SU-DHL-6 (cell line): Measurements from ENCODE around the gene GABRB1.

Source experiments
- H2AFZ ChIP-seq: fragments of 200-600 bp; sonication (generic); 2 replicates; pipeline ENCODE4 v1.6.1; 2014; ENCODE audit warnings: low read depth, mild to moderate bottlenecking, moderate library complexity, mixed read lengths, antibody characterized with exemption, low read length; ENCODE audit not compliant: severe bottlenecking
- H3F3A ChIP-seq: fragments of 200-600 bp; shearing (Covaris generic); 2 replicates; pipeline ENCODE4 v1.6.0; 2016; ENCODE audit warnings: antibody characterized with exemption, mild to moderate bottlenecking; ENCODE audit not compliant: insufficient read depth
- H3K27ac ChIP-seq: fragments of 200-600 bp; sonication (generic); 2 replicates; pipeline ENCODE4 v1.5.1; 2016; ENCODE audit warnings: low read depth, mild to moderate bottlenecking, low read length, moderate library complexity, mixed read lengths
- H3K27me3 ChIP-seq: fragments of 200-600 bp; sonication (generic), shearing (Covaris generic); 2 replicates; pipeline ENCODE4 v1.6.0; 2014; ENCODE audit warnings: mild to moderate bottlenecking, low read length
- H3K36me3 ChIP-seq: fragments of 200-600 bp; sonication (generic); 2 replicates; pipeline ENCODE4 v1.6.1; 2014; ENCODE audit warnings: mild to moderate bottlenecking, low read length, mixed read lengths
- H3K4me2 ChIP-seq: fragments of 300-600, 200-600 bp; shearing (Covaris generic), sonication (generic); 2 replicates; pipeline ENCODE4 v1.6.0; 2014; ENCODE audit warnings: low read length, low read depth, mild to moderate bottlenecking; ENCODE audit not compliant: poor library complexity, severe bottlenecking
- H3K4me3 ChIP-seq: fragments of 200-600 bp; sonication (generic); 2 replicates; pipeline ENCODE4 v1.5.1; 2014; ENCODE audit warnings: antibody characterized with exemption, low read length, mild to moderate bottlenecking, mixed read lengths; ENCODE audit not compliant: insufficient read depth, poor library complexity, severe bottlenecking
- H3K79me2 ChIP-seq: fragments of 200-600 bp; sonication (generic); 2 replicates; pipeline ENCODE4 v1.6.1; 2014; ENCODE audit warnings: mild to moderate bottlenecking, low read length, moderate library complexity; ENCODE audit not compliant: insufficient read depth
- H3K9ac ChIP-seq: fragments of 200-600 bp; sonication (generic); 2 replicates; pipeline ENCODE4 v1.7.0; 2014; ENCODE audit warnings: mild to moderate bottlenecking, low read length
- H3K9me2 ChIP-seq: fragments of 200-600 bp; sonication (generic); replicated peaks from 2 replicates; pipeline ENCODE4 v1.6.1; 2014; ENCODE audit warnings: low read length; ENCODE audit not compliant: insufficient read depth
- H3K9me3 ChIP-seq: fragments of 200-600 bp; sonication (generic); 2 replicates; pipeline ENCODE4 v1.6.1; 2014; ENCODE audit warnings: low read length, mixed read lengths; ENCODE audit not compliant: insufficient read depth
- H4K20me1 ChIP-seq: fragments of 200-600 bp; sonication (generic); 2 replicates; pipeline ENCODE4 v1.6.1; 2014; ENCODE audit warnings: low read depth, mild to moderate bottlenecking, antibody characterized with exemption, low read length, moderate library complexity, mixed read lengths
- EZH2phosphoT487 ChIP-seq: fragments of 200-600 bp; sonication (generic), shearing (Covaris generic); conservative IDR thresholded peaks from 2 replicates; pipeline ENCODE4 v1.6.1; 2018; ENCODE audit warnings: mild to moderate bottlenecking, antibody characterized with exemption, low read length, moderate library complexity, mixed read lengths
- TF ChIP-seq, protein P1 (sequence below): fragments of 200-600 bp; sonication (generic); IDR thresholded peaks from one replicate; pipeline ENCODE4 v1.5.1; 2017; ENCODE audit warnings: antibody characterized with exemption, mild to moderate bottlenecking, low read length, moderate library complexity; ENCODE audit not compliant: insufficient read depth, poor library complexity, severe bottlenecking

GABRB1 gene

DNA sequence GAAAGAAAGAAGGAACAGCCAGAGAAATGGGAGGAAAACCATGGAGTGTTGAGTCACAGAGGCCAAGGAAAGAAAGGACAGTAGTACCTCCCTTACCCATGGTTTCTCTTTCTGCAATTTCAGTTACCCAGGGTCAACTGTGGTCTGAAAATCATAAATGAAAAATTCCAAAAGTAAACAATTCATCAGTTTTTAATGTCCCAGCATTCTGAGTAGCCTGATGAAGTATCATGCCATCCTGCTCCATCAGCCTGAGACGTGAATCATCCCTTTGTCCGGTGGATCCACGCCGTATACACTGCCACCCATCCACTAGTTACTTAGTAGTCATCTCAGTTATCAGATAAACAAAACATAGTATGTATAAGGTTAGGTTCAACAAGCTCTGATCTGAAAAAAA, 318.0 kb downstream of the GABRB1 start:
- no peaks in the 10 kb centered on the region for H3K36me3 ChIP-seq
- no peak for TF ChIP-seq EZH2phosphoT487
- TF ChIP-seq, protein P1, sequence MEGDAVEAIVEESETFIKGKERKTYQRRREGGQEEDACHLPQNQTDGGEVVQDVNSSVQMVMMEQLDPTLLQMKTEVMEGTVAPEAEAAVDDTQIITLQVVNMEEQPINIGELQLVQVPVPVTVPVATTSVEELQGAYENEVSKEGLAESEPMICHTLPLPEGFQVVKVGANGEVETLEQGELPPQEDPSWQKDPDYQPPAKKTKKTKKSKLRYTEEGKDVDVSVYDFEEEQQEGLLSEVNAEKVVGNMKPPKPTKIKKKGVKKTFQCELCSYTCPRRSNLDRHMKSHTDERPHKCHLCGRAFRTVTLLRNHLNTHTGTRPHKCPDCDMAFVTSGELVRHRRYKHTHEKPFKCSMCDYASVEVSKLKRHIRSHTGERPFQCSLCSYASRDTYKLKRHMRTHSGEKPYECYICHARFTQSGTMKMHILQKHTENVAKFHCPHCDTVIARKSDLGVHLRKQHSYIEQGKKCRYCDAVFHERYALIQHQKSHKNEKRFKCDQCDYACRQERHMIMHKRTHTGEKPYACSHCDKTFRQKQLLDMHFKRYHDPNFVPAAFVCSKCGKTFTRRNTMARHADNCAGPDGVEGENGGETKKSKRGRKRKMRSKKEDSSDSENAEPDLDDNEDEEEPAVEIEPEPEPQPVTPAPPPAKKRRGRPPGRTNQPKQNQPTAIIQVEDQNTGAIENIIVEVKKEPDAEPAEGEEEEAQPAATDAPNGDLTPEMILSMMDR, result no peak
- no peaks in the 10 kb centered on the region for H3K9me2 ChIP-seq
- no peaks in the 10 kb centered on the region for H3K79me2 ChIP-seq
- H3K4me3 ChIP-seq, result no peak overlapping the region
- no peak overlapping the region for H3K27ac ChIP-seq
- no peaks in the 10 kb centered on the region for H4K20me1 ChIP-seq
- H3K9ac ChIP-seq, result no peak overlapping the region
- no peak overlapping the region for H3K4me2 ChIP-seq
- H3F3A ChIP-seq, result no peaks in the 10 kb centered on the region
- H3K27me3 ChIP-seq, result no peaks in the 10 kb centered on the region
- no peak overlapping the region for H2AFZ ChIP-seq
- no peaks in the 10 kb centered on the region for H3K9me3 ChIP-seq

- Histone ChIP-seq H3F3A (no peaks in the 10 kb centered on the region), H3K27me3 (no peaks in the 10 kb centered on the region), H4K20me1 (no peaks in the 10 kb centered on the region), H3K36me3 (no peaks in the 10 kb centered on the region), H3K4me3 (no peak overlapping the region), H2AFZ (no peak overlapping the region), H3K4me2 (no peak overlapping the region), H3K79me2 (no peaks in the 10 kb centered on the region), H3K9me2 (no peaks in the 10 kb centered on the region), H3K9me3 (no peaks in the 10 kb centered on the region), H3K9ac (no peak overlapping the region), H3K27ac (no peak overlapping the region)
- TF ChIP-seq, protein P1, result no peak
- TF ChIP-seq EZH2phosphoT487, result no peak
These were observed 324.2 kb downstream of the GABRB1 start for GRCh38 chr4:47355568-47355967.

GRCh38 chr4:47359891-47360290, 328.5 kb downstream of the GABRB1 start:
- H3F3A ChIP-seq, result no peaks in the 10 kb centered on the region
- no peak overlapping the region for H3K9ac ChIP-seq
- H3K27me3 ChIP-seq, result no peaks in the 10 kb centered on the region
- H3K4me3 ChIP-seq, result no peak overlapping the region
- H3K27ac ChIP-seq, result no peak overlapping the region
- H3K9me2 ChIP-seq, result no peaks in the 10 kb centered on the region
- no peak overlapping the region for H2AFZ ChIP-seq
- no peak overlapping the region for H3K4me2 ChIP-seq
- H3K79me2 ChIP-seq, result no peaks in the 10 kb centered on the region
- TF ChIP-seq, protein P1, result no peak
- no peak for TF ChIP-seq EZH2phosphoT487
- no peaks in the 10 kb centered on the region for H3K9me3 ChIP-seq
- no peaks in the 10 kb centered on the region for H3K36me3 ChIP-seq
- H4K20me1 ChIP-seq, result no peaks in the 10 kb centered on the region
